DOHH2 (cell line): ENCODE measurements around the gene PPP2R2C.

ENCODE experiments used
- H3F3A ChIP-seq: fragments of 200-600 bp; sonication (generic), shearing (Covaris generic); 2 replicates; pipeline ENCODE4 v1.6.0; 2016; ENCODE audit warnings: antibody characterized with exemption, mild to moderate bottlenecking; ENCODE audit not compliant: control insufficient read depth, insufficient read depth
- H3K27ac ChIP-seq: fragments of 200-600 bp; sonication (generic); 2 replicates; pipeline ENCODE4 v1.5.1; 2014; ENCODE audit warnings: low read depth, mild to moderate bottlenecking, low read length, moderate library complexity
- H3K27me3 ChIP-seq: fragments of 200-600 bp; sonication (generic); 2 replicates; pipeline ENCODE4 v1.6.1; 2014; ENCODE audit warnings: mild to moderate bottlenecking, low read length, mixed read lengths; ENCODE audit not compliant: control insufficient read depth
- H3K36me3 ChIP-seq: fragments of 200-600 bp; sonication (generic); 2 replicates; pipeline ENCODE4 v1.6.1; 2014; ENCODE audit warnings: mild to moderate bottlenecking, low read length, moderate library complexity, mixed read lengths; ENCODE audit not compliant: control insufficient read depth
- H3K4me1 ChIP-seq: fragments of 200-600 bp; sonication (generic); 2 replicates; pipeline ENCODE4 v1.6.1; 2014; ENCODE audit warnings: mild to moderate bottlenecking, low read length, mixed read lengths; ENCODE audit not compliant: control insufficient read depth
- H3K4me2 ChIP-seq: fragments of 200-600 bp; sonication (generic); 2 replicates; pipeline ENCODE4 v1.6.0; 2014; ENCODE audit warnings: mild to moderate bottlenecking, low read length, moderate library complexity
- H3K4me3 ChIP-seq: fragments of 200-600 bp; sonication (generic); 2 replicates; pipeline ENCODE4 v1.5.1; 2014; ENCODE audit warnings: mild to moderate bottlenecking, low read length, mixed read lengths
- H3K79me2 ChIP-seq: fragments of 200-600 bp; sonication (generic); 2 replicates; pipeline ENCODE4 v1.6.1; 2014; ENCODE audit warnings: mild to moderate bottlenecking, low read length, mixed read lengths; ENCODE audit not compliant: control insufficient read depth
- H3K9me2 ChIP-seq: fragments of 200-600 bp; sonication (generic); replicated peaks from 2 replicates; pipeline ENCODE4 v1.6.1; 2014; ENCODE audit warnings: mild to moderate bottlenecking, low read length, mixed read lengths; ENCODE audit not compliant: control insufficient read depth
- H3K9me3 ChIP-seq: fragments of 200-600 bp; sonication (generic); 2 replicates; pipeline ENCODE4 v1.6.1; 2014; ENCODE audit warnings: antibody characterized with exemption, low read length, mixed read lengths; ENCODE audit not compliant: control insufficient read depth, insufficient read depth
- H4K20me1 ChIP-seq: fragments of 200-600 bp; sonication (generic); 2 replicates; pipeline ENCODE4 v1.6.0; 2014; ENCODE audit warnings: low read depth, mild to moderate bottlenecking, antibody characterized with exemption, low read length, moderate library complexity; ENCODE audit not compliant: control insufficient read depth, insufficient read depth
- CTCF ChIP-seq: fragments of 200-600 bp; sonication (generic); IDR thresholded peaks from one replicate; pipeline ENCODE4 v1.5.1; 2014; ENCODE audit warnings: antibody characterized with exemption, mild to moderate bottlenecking, low read depth, low read length; ENCODE audit not compliant: poor library complexity, severe bottlenecking
- EZH2phosphoT487 ChIP-seq: fragments of 200-600 bp; sonication (generic); IDR thresholded peaks from 2 replicates; pipeline ENCODE4 v1.6.1; 2017; ENCODE audit warnings: borderline replicate concordance, mild to moderate bottlenecking, antibody characterized with exemption, low read length, moderate library complexity, mixed read lengths

The PPP2R2C gene

GRCh38 chr4:6504900-6505496 is 32.6 kb upstream of the PPP2R2C start:
- Histone ChIP-seq H3K9me3 (peaks cover 10% of the 10 kb centered on the region), H3K36me3 (no peaks in the 10 kb centered on the region), H3K79me2 (no peaks in the 10 kb centered on the region), H3K4me2 (no peak overlapping the region), H3K4me1 (no peaks in the 10 kb centered on the region), H3K9me2 (no peaks in the 10 kb centered on the region), H3K4me3 (no peak overlapping the region), H3K27me3 (no peaks in the 10 kb centered on the region), H3F3A (no peaks in the 10 kb centered on the region), H3K27ac (no peak overlapping the region), H4K20me1 (no peaks in the 10 kb centered on the region)
- TF ChIP-seq CTCF (no peak), EZH2phosphoT487 (no peak)

DNA sequence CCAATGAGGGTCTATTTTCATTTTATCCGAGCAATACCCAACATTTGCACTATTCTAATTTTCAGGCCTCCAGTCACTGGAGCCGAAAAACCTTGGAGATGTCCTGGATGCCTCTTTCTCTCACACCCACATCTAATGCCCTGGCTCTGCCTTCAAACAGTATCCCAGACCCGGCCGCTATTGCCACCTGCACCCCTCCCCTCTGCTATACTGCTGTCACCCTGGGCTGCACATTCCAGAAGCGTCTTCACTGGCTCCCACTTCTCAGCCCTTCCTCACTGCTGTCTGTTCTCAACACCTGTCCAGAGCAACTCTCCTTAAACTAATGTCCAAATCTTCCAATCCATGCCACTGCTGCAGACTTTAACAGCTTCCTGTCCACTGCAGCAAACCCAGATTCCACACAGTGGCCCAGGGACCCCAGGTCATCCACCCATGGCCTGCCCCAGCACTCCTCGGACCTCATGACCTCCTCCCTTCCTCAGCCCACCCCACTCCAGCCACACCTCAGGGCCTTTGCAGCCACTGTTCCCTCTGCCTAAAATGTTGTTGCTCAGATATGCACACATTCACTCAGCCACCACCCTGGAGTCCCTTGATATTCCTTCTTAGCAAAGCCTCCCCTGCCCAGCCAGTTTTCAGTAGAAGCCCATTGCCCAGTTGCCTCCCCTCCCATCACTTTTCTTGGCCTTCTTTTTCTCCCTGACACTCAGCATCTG is 30.5 kb upstream of the PPP2R2C start:
- H3K9me2 ChIP-seq, result no peaks in the 10 kb centered on the region
- H3K4me1 ChIP-seq, result no peaks in the 10 kb centered on the region
- no peak overlapping the region for H3K27ac ChIP-seq
- no peak overlapping the region for H3K4me2 ChIP-seq
- no peak overlapping the region for H3K4me3 ChIP-seq
- no peaks in the 10 kb centered on the region for H3F3A ChIP-seq
- peaks cover 8% of the 10 kb centered on the region for H3K9me3 ChIP-seq
- H3K36me3 ChIP-seq, result no peaks in the 10 kb centered on the region
- no peaks in the 10 kb centered on the region for H3K79me2 ChIP-seq
- TF ChIP-seq EZH2phosphoT487 (no peak), CTCF (no peak)
- no peaks in the 10 kb centered on the region for H4K20me1 ChIP-seq
- H3K27me3 ChIP-seq, result no peaks in the 10 kb centered on the region

DNA sequence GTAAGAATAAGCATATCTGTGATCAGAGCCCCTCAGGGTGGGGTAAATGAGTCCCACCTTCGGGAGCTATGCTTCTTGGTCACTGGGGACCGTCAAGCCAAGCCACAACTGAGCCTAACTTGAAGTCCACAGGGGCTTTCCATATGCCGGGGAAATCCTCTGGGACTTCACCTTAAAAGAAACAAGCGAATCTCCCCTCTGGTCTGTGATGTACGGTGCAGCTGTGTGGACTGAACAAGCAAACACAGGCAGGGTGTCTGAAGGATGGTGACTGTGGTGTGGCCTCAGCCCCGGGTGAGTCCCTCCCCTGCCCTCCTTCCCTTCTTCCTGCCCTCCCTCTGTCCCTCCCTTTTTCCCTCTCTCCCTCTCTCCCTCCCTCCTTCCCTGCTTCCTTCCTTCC is 29.7 kb upstream of the PPP2R2C start:
- TF ChIP-seq CTCF (no peak), EZH2phosphoT487 (no peak)
- Histone ChIP-seq H3F3A (no peaks in the 10 kb centered on the region), H3K79me2 (no peaks in the 10 kb centered on the region)

More for the DNA sequence above, 29.7 kb upstream of the PPP2R2C start:
- H3K27me3 ChIP-seq, result no peaks in the 10 kb centered on the region
- no peaks in the 10 kb centered on the region for H4K20me1 ChIP-seq
- no peaks in the 10 kb centered on the region for H3K9me2 ChIP-seq
- H3K4me3 ChIP-seq, result no peak overlapping the region
- H3K4me2 ChIP-seq, result no peak overlapping the region
- no peaks in the 10 kb centered on the region for H3K4me1 ChIP-seq
- H3K36me3 ChIP-seq, result no peaks in the 10 kb centered on the region
- H3K9me3 ChIP-seq, result peaks cover 8% of the 10 kb centered on the region
- no peak overlapping the region for H3K27ac ChIP-seq
